ENCODE data around the gene TSHR.

DNA sequence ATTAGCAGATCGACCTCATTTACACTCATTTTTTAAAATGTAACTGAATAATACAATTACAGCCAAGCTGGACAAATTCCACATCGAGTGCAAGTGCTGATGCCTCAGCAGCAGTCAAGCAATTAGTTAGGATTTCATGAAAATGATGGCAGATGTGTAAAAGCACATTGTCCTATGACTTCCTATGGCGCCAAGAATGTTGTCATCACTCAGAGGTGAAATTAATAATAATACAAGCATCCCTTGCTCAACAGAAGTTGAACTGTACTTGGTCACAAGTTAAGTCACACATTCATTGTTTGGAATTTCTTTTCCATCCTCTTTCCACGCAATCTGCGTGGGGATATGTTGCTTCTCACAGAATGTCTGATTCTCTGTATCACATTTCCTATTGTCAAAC lies 148.0 kb downstream of the TSHR start:
- TF ChIP-seq ZNF766 (CRISPR knock-in tag; IDR thresholded peaks at IDR 0.05; ENCODE audit: borderline replicate concordance) (no peak), ZFX (CRISPR knock-in tag; IDR thresholded peaks at IDR 0.05; ENCODE audit: low read depth) (no peak), POLR2A (IDR thresholded peaks at IDR 0.05; ENCODE audit: insufficient read depth in 1 of 2, low read depth in 2 of 2, low read length in 2 of 2) (no peak), ARID2 (CRISPR knock-in tag; IDR thresholded peaks at IDR 0.05; ENCODE audit: borderline replicate concordance) (no peak), FOXK2 (IDR thresholded peaks at IDR 0.05) (no peak), ATF3 (CRISPR knock-in tag; IDR thresholded peaks at IDR 0.05) (no peak), ZNF773 (CRISPR knock-in tag; IDR thresholded peaks at IDR 0.05; ENCODE audit: borderline replicate concordance) (no peak), ZZZ3 (CRISPR knock-in tag; IDR thresholded peaks at IDR 0.05; ENCODE audit: borderline replicate concordance) (no peak), ZSCAN20 (CRISPR knock-in tag; IDR thresholded peaks at IDR 0.05; ENCODE audit: borderline replicate concordance) (no peak), TRIM24 (CRISPR knock-in tag; IDR thresholded peaks at IDR 0.05) (no peak), CTCF (CRISPR knock-in tag; IDR thresholded peaks at IDR 0.05) (no peak), HDAC2 (CRISPR knock-in tag; IDR thresholded peaks at IDR 0.05) (no peak)
- TF ChIP-seq, protein P1, sequence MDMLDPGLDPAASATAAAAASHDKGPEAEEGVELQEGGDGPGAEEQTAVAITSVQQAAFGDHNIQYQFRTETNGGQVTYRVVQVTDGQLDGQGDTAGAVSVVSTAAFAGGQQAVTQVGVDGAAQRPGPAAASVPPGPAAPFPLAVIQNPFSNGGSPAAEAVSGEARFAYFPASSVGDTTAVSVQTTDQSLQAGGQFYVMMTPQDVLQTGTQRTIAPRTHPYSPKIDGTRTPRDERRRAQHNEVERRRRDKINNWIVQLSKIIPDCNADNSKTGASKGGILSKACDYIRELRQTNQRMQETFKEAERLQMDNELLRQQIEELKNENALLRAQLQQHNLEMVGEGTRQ (IDR thresholded peaks at IDR 0.05; ENCODE audit: low read depth, low read length): no peak
- TF ChIP-seq, protein P1 (CRISPR knock-in tag; IDR thresholded peaks at IDR 0.05; ENCODE audit: borderline replicate concordance): no peak

Measured in HepG2 (cell line).